Activated CD8-positive, alpha-beta memory T cell treated with anti-CD3 and anti-CD28 coated beads, Interleukin-2, amount 50 U/mL, for 4 hours (primary cell): ENCODE data around the gene RAP1GDS1.
"Not testable (repeated sequence)": the region's sequence is repeated elsewhere in the genome, so short reads cannot be mapped to it uniquely, and the experiment has no call there.

Experiments
- DNase-seq: peaks from one replicate; pipeline ENCODE4 v3.0.0-alpha.2; 2020

The RAP1GDS1 gene

GRCh38 chr4:98363431-98363830 lies 102.2 kb downstream of the RAP1GDS1 start:
- DNase-seq, result no peak

GRCh38 chr4:98366275-98366674 lies 105.1 kb downstream of the RAP1GDS1 start:
- DNase-seq, result not testable (repeated sequence)

- DNase-seq, result not testable (repeated sequence)
Measured at GRCh38 chr4:98368000-98368399, 106.8 kb downstream of the RAP1GDS1 start.

- DNase-seq, result no peak
Measured at GRCh38 chr4:98369322-98369721, 108.1 kb downstream of the RAP1GDS1 start.

- no peak for DNase-seq
Measured at GRCh38 chr4:98374643-98375042, 113.5 kb downstream of the RAP1GDS1 start.

- DNase-seq, result no peak
Measured at GRCh38 chr4:98377559-98377958, 116.4 kb downstream of the RAP1GDS1 start.

GRCh38 chr4:98381306-98381705 lies 120.1 kb downstream of the RAP1GDS1 start:
- DNase-seq, result no peak

GRCh38 chr4:98383431-98384106 lies 122.4 kb downstream of the RAP1GDS1 start:
- no peak for DNase-seq

- no peak for DNase-seq
Measured at GRCh38 chr4:98385831-98386230, 124.6 kb downstream of the RAP1GDS1 start.

GRCh38 chr4:98387345-98388026 lies 126.3 kb downstream of the RAP1GDS1 start:
- DNase-seq, result no peak

GRCh38 chr4:98394134-98394533 lies 132.9 kb downstream of the RAP1GDS1 start:
- no peak for DNase-seq

- DNase-seq, result no peak
Measured at GRCh38 chr4:98399915-98400314, 138.7 kb downstream of the RAP1GDS1 start.

- DNase-seq, result no peak
Measured at GRCh38 chr4:98406819-98407218, 145.6 kb downstream of the RAP1GDS1 start.

GRCh38 chr4:98411731-98412130 lies 150.5 kb downstream of the RAP1GDS1 start:
- DNase-seq, result no peak

GRCh38 chr4:98416844-98417243 lies 155.7 kb downstream of the RAP1GDS1 start:
- no peak for DNase-seq

- DNase-seq, result not testable (repeated sequence)
Measured at GRCh38 chr4:98420151-98420550, 159.0 kb downstream of the RAP1GDS1 start.

GRCh38 chr4:98421111-98421510 lies 159.9 kb downstream of the RAP1GDS1 start:
- no peak for DNase-seq

- no peak for DNase-seq
Measured at GRCh38 chr4:98423009-98423408, 161.8 kb downstream of the RAP1GDS1 start.

- DNase-seq, result no peak
Measured at GRCh38 chr4:98430708-98431403, 169.7 kb downstream of the RAP1GDS1 start.

- DNase-seq, result no peak
Measured at GRCh38 chr4:98433691-98434090, 172.5 kb downstream of the RAP1GDS1 start.

GRCh38 chr4:98434816-98435215 lies 173.6 kb downstream of the RAP1GDS1 start:
- DNase-seq, result no peak

GRCh38 chr4:98444371-98444770 lies 183.2 kb downstream of the RAP1GDS1 start:
- DNase-seq, result no peak

- DNase-seq, result peak; percentile 62
Measured at GRCh38 chr4:98446499-98447375, 185.6 kb downstream of the RAP1GDS1 start.
